Sciatic nerve (tissue), 2 donors: ENCODE results near the gene TC2N. TPM values are rescaled to one million over a fixed set of nuclear protein-coding genes. Genes with fewer than 3 reads are reported as not detected.
"Not testable (repeated sequence)": the region's sequence is repeated elsewhere in the genome, so short reads cannot be mapped to it uniquely, and the experiment has no call there.

Experiments used
- ATAC-seq: fragments of 200-7000 bp; cut with Tn5 transposase; one replicate; pipeline ENCODE4 v1.9.1; 2020; ENCODE audit warnings: mild to moderate bottlenecking, moderate library complexity
- DNase-seq: peaks from one replicate; pipeline ENCODE4 v3.0.0-alpha.2; 2020; ENCODE audit warnings: low spot score
- intact Hi-C: fragments of 100-400 bp; cut with DNase I; formaldehyde crosslinking; loops from one replicate; pipeline ENCODE4 v1.14.2; 2022
- total RNA-seq: library from RNA; stranded (reverse); fragmentation: NEBNext Ultra II Directional; extraction: Animal tissue kit (Norgen Biotek cat#: 25700); gene quantifications from one replicate; pipeline ENCODE4 v1.2.1, GENCODE V29; 2021
- donor health status: DM: no; HTN: no; CAD: no.
- donor health status: DM: no; HTN: no; CAD: no.

Gene TC2N
- total RNA-seq, 1 donor from 2014 or later, result 13.2 TPM

DNA sequence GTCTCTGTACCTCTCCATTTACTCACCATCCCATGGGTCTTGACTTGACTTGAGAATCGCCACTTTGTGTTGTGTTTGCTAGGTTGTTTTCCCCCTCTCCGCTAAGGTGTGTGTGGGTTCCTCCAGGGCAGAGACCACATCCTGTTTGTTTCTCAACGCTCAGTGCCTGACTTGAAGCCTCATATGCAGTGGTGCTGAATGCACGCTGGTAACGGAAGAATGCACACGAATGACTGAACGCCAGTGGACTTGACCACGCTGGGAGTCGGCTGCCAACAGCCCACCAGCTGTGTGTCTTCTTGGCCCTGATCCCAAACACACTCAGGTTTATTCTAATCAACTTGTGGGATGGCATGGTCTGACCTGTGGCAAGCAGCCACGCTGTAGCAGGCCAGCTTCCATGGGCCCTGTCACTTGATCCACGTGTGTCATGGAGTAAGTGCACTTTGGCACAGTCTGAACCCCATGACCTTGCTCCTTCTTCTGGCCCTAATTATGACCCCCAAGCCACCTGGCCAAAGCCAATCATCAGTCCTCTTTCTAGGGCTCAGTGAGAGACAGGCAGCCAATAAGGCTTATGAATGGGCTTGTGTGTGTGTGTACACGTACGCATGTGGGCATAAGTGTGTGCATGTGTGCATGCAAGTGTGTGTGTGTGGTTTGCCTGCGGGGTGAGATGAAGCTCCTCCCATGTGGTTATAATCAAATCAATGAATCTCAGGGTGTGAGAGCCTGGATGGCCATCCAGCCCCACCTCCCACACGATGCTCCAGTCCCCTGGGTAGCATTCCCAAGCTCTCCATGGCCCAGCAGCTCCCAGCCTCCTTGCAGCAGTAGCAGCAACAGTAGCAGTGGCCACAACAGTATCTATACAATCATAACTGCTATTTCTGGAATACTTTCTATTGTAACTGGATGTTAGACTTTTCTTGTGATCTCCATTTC lies 6.4 kb upstream of the TC2N start:
- intact Hi-C loops, result no loop called here
- no peak for DNase-seq
- peak; percentile 29 for ATAC-seq

DNA sequence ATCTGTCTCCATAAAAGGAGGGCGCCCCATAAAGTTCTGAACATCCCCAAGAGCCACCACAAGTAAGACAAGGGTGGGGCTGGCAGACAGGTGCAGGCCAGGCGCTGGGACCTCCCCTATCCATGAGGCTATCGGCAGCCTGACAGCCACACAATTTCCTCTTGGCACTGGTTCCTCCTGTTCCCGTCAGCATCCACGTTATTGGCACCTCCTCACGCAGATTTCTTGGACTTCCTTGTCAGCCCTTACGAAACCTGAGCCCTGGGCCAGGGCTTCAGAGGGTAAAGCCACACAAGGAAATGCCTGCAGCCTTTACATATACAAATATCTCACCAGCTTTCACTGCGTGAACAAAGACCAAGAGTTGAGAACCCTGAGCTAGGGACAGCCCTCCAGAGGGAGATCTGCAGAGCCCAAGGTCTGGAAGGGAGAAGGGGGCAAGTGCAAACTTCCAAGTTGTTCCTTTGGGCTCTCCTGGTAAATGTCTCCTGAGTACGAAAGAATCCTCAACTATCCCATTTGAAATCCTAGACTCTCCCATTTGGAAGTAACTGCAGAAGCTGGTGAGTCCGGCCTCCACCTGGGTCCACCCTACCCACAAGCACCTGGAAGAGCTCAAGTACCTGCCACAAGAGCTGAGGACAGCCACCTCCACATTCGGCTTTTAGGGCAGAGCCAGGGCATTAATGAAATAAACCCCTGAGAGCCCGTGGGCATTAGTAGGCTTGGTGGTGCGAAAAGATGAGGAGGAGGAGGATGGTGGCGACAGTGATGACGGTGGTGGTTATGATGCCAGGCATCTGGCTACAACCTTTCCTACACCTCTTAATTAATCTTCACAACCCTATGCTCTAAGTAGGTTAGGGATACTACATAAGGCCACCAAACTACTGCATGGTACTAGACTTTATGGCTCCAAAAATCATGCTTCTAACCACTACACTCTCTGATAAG lies 5.5 kb upstream of the TC2N start:
- intact Hi-C loops, result no loop called here
- peak; percentile 76 for DNase-seq
- peak; percentile 87 for ATAC-seq

DNA sequence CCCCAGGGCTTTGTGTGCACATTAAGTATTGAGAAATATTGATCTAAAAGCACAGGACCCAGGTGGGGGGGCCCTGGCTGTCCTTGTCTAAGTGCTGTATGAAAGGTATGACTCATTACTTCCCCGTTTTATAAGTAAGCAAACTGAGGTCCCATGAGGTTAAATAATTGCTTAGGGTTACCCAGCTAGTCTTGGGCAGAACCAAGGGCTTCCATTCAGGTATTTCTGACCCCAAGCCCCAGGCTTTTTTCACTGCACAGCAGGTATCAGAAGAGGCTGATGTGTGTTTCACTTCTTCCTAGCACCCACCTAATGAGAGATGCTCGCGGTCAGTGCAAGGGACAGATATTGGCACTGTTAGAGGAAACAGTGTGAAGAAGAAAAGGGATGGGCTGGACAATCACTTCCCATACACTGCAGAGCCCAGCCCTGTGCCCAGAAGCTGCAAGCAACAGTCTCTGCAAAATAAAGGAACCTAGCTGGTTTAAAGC lies 4.7 kb upstream of the TC2N start:
- ATAC-seq (peak; percentile 46), DNase-seq (no peak)
- intact Hi-C loops, result no loop called here

DNA sequence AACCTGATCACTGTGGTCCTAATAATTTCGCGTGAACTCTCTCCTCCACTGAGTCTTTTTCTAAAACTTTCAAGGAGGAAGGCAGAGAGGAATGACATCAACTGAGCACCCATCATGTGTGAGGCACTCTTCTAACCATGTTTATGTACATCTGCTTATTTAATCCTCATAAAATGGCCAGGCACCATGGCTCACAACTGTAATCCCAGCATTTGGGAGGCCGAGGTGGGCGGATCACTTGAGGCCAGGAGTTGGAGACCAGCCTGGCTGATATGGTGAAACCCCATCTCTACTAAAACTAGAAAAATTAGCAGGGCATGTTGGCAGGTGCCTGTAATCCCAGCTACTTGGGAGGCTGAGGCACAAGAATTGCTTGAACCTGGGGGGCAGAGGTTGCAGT lies 4.1 kb upstream of the TC2N start:
- intact Hi-C loops, ATAC-seq, DNase-seq: not testable (repeated sequence)

DNA sequence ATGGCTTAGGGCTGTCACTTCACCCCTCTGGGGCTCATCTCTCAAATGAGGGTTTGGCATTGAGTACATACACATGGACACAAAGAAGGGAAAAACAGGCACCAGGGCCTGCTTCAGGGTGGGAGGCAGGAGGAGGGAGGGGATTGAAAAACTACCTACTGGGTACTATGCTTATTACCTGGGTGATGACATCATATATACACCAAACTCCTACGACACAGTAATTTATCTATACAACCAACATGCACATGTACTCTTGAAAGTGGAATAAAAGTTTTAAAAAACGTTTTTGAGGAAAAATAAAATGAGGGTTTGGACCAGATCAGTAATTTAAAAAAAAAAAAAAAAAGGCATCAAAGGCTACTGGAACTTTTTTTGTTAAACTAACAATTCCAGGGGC lies 3.6 kb upstream of the TC2N start:
- DNase-seq (no peak), ATAC-seq (no peak)
- intact Hi-C loops, result no loop called here

DNA sequence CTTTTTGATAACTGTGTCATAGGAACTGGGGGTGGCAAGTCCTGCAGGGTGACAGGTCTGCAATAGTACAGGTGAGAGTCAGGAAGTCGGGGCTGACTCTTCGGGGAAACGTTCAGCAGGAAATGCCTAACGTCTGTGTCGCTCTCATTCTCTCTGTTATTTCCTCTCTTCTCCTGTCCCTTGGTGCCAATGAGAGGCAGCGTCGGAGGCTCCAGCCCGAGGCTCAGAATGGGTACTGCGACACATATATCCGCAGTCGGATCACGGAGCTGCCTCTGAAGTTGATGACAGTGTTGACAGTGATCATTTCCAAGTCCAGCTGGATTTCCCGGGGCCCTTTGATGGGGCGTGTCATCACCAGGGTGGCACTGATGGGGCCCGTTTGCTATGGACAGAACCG lies 2.7 kb upstream of the TC2N start:
- ATAC-seq (no peak), DNase-seq (no peak)
- intact Hi-C loops, result no loop called here

DNA sequence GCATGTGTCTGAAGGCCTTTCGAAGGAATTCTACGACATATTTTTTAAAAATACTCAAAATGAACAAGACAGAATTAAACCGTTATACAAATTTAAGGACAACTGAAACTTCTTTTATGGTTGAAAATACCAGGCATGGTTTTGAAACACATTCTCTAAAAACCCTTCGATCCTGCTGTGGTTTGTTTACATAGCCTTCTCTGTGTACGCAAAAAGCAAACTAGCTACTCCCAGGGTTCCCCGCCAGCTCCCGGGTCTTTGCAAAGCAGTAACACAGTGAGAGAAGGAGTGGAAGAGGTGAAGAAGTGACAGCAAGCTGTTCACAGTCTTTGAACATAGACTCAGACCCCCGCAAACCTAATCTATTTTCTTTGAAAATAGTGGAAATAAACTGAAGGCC lies 2.2 kb upstream of the TC2N start:
- ATAC-seq (no peak), DNase-seq (no peak)
- intact Hi-C loops, result no loop called here

DNA sequence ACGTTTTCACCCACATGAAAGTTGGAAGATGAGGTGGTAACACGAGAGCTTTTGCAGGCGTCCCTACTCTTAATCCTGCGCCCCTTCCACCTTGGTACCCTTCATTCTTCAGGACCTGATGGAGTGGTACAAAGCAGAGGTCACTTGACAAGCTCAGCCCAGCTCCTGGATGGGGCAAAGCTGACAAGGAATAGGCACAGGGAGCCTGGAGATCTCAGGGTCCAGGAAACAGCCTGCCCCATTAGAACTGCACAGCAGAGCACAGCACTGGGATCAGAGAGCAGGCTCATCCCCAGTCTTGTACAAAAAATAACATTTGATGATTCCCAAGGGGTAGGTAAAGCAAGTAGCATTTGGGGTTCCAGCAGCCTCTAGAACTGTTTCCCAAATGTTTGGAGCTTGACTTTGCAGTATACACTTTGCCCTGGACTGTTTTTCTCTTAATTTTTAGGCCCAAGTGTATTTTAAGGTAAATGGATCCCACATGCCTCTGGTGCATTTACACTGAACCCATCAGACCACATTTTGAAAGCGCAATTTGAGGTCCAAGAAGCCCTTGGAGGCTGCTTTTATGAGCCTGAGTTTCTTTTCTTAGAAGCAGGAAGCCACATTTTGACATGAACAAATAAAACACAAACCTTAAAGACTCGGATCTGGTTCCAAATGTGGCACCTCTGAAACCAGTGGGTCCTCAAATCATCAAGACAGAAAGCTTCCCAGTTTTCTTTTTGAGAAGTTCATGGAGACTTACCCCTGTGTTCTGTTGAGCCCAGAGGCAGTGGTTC lies 633 bp downstream of the TC2N start:
- ATAC-seq (peak; percentile 30), DNase-seq (no peak)
- intact Hi-C loops, result no loop called here

DNA sequence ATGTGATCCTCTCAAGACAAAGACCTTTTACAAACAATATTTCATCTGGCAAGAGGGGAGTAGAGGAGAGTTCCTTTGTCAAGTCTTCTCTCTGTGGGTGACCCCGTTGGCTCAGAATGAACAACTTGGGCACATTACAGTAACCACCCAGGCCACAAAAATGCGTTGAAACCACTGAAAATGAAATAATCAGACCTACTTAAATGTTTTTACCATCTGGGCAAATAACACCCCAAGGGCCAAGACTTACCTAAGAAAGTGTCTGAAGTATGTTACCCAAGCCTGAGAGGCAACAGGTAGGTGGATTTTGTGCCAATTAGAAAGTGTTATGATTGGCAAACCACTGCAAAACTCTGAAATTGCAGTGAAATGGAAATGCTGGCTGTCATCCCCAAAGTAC lies 1.3 kb downstream of the TC2N start:
- DNase-seq (no peak), ATAC-seq (no peak)
- intact Hi-C loops, result no loop called here

DNA sequence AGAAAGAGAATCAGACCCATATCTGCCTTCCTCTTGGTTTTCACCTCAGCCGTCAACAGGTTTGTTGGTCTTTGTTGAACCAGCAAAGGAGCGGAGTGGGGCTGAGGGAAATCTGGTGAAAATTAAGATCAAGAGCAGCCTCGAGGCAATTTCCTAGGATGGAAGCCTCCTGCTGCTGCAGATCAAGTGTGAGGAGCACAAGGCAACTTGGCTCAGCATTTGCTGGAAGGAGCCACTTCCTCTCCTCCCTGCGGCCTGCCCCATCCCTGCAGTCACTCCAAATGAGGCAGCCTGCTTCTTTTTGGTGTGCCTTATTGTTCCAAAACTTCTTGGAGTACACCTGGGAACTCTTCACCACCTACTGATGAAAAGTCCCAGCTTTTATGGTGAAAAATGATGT lies 4.9 kb downstream of the TC2N start:
- intact Hi-C loops, result no loop called here
- no peak for ATAC-seq
- DNase-seq, result no peak

DNA sequence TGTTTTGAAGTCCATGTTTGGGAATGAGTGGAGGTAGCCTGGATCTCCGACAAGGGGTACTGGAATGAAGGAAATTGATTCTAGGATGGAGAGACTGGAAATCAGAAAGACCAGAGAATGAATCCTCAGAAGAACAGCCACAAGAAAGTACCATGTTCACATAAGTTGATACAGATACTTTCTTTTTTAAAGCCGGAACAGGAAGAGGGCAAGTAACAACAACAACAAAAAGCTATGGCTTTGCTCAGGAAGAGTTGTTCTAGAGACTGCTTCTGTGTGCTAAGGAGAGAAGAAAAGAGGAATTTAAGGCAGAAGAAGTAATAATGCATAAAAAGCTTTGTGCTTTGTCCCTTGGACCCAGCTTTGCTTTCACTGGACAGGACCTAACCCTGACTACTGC lies 6.2 kb downstream of the TC2N start:
- intact Hi-C loops, result no loop called here
- ATAC-seq (no peak), DNase-seq (no peak)

DNA sequence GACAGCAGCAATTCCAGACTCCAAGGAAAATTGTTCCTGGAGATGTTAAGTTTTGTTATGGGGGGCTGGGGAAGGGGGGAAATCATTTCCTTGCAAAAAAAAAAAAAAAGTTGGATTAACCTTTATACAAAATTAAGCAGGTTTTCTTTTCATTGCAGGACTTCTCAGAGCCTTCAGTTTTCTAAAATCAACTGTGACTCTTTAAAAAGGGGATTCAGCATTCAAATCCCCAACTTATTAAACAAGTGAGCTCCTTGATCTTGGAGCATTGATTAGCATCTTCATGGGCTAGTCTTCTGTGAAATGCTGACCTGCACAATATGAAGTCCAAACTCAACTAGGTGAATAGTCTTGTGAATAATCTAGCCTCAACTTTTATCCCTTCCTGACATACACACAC lies 7.1 kb downstream of the TC2N start:
- intact Hi-C loops, result no loop called here

DNA sequence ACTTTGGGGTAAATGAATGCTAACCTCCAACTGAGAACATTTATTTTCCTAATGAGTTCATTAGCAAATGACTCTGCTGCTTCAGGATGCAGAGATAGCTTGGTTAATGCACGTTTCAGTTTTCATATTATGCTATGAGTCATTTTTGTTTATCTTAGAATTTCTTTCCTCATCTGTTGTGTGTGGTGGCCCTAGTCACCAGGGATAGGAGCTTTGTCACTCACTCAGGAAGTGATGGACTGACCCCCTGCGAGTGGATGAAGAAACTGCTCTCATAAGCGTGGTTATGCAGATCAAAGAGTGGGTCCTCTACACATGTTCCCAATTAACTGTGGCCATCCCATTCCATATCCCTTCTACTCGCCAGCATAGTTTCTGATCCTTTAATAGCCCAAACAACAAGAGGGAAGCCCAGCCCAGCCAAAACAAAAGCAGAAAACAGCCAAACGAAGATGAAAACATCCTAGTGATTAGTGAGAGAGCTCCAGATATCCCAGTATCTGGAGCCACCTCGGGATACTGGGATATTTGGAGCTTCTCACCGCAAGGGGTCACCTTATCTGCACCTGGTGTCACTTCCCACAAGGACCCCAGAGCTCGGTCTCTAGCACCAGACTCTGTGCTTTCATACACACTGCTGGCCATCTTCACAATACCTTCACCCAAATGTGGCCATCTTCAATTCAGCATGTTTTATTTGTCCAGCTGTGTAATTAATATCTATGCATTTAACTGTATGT lies 8.6 kb downstream of the TC2N start:
- ATAC-seq (peak; percentile 79), DNase-seq (no peak)
- intact Hi-C loops, result no loop called here

More for the DNA sequence above, 7.1 kb downstream of the TC2N start:
- no peak for ATAC-seq
- no peak for DNase-seq

DNA sequence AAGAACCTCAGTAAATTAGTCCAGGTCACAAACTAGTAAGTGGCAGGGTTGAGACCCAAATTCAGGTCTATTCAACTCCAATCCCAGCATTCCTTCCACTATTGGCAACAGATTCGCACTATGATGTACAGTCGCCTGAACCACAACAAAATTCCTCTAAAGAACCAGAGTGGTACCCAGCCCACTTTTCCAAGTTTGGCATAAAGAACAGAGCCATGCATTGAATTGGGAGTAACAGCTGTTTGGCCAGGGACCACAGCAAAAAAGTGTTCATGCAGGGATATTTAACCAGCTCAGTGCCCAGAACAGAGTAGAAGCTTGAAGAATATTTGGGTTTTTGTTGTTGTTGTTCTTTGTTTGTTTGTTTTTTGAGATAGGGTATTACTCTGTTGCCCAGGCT lies 9.7 kb downstream of the TC2N start:
- no peak for DNase-seq
- ATAC-seq, result no peak
- intact Hi-C loops, result no loop called here

DNA sequence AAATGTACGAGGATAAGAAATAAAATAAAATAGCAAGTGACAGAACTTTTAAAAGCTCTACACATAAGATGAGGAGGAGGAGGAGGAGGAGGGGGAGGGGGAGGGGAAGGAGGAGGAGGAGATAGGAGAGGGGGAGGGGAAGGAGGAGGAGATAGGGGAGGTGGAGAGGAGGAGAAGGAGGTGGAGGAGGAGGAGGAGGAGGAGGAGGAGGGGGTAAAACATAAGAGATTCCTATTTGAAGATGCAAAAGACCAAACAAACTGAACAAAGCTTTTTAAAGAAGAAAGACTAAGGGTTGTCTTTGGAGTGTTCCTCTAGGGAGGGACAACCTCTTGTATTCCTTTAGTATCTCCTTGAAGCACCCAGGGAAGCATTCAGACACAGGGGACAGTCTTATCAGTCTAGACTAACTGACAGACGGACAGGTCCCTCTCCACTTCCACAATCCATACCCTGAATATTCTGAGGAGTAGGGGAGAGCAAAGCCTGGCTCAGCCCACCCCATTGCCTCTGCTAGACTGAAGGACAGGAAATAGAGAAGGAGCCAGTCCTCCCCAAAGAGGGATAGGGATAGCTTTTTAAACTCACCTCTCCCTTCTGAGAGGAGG lies 12.9 kb downstream of the TC2N start:
- no peak for DNase-seq
- intact Hi-C loops, result no loop called here
- ATAC-seq, result no peak

DNA sequence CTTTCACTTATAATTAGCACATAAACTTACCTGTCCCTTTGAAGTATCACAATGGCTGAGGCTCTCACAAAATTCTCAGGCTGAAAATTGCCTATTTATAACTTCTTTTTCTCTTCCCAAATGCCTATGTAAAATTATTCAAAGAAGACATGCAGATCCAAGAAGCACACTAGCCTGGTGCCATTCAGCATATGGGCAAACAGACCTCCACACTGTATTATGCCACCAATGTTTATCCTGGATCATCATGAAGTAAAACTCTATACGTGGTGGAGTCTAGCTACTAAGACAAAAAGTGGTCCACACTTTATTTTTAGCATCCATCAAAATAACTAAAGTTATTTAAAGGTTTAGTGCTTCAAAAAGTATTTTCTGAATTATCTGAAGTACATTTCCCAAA lies 15.8 kb downstream of the TC2N start:
- no peak for DNase-seq
- intact Hi-C loops, result no loop called here
- no peak for ATAC-seq

DNA sequence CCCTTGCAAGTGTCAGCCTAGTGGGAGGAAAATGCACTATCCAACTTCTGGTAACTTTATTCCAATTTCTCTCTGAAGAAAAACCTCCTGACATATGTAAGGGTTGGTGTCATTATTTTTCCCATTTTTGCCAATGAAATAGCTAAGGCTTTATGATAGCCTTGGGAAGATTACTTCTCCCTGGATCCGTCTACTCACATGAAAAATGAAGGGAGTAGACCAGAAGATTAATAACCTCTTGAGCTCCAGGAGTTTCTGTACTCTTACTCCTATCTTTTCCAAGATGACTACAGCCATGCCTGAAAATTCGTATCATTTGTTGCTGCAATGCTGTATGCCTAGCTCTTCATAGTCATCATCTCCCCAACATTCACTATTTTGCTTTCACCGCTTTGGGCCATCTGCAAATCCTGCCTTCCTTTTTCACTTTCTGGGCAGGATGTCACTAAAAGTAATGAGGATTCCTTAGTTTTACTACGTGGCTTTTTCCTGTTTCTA lies 18.8 kb downstream of the TC2N start:
- no peak for DNase-seq
- intact Hi-C loops, result no loop called here
- no peak for ATAC-seq

DNA sequence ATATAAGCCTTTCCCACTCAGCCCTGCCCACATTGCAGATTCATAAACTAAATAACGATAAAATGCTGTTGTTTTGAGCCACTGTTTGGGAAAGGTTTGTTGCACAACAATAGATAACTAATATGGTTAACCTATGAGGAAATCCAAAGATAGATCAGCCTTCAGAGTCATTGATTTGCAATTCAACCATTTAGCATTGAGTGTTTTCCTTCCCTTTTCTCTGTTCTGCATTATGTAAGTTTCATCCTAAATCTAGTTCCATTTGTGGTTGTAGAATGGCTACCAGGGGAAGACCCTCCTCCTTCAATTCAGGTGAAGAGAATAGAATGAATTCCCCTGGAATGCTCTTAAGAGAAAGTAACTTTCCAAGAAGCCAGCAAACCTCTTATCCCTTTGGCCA lies 19.6 kb downstream of the TC2N start:
- DNase-seq (no peak), ATAC-seq (no peak)
- intact Hi-C loops, result no loop called here
